H1 (cell line): ENCODE data around the gene ZNF337. TPM values are rescaled to one million over a fixed set of nuclear protein-coding genes. Genes with fewer than 3 reads are reported as not detected.

Experiments used
- BCL11A ChIP-seq, 2 experiments: IDR thresholded peaks; one replicate each; pipeline ENCODE4 v1.6.1; 2011; ENCODE audit warnings: low read depth in 2 of 2, low read length in 2 of 2, mild to moderate bottlenecking in 2 of 2
- CREB1 ChIP-seq: IDR thresholded peaks from 2 replicates; pipeline ENCODE4 v1.6.1; 2012; ENCODE audit warnings: inconsistent platforms
- HDAC2 ChIP-seq, 2 experiments: fragments of 300-600 bp in 1 of 2; sonication (generic) in 1 of 2; IDR thresholded peaks; 2 replicates each; pipeline ENCODE4 v1.6.1; 2011 to 2012; ENCODE audit warnings: low read depth in 2 of 2, low read length in 2 of 2, mild to moderate bottlenecking in 2 of 2, moderate library complexity in 2 of 2, borderline replicate concordance in 1 of 2, inconsistent platforms in 1 of 2
- MAFK ChIP-seq: IDR thresholded peaks from 2 replicates; pipeline ENCODE4 v1.6.1; 2012; ENCODE audit warnings: low read depth, mild to moderate bottlenecking, improper control_type of control experiment, low read length
- RBBP5 ChIP-seq: IDR thresholded peaks from 2 replicates; pipeline ENCODE4 v1.7.1; 2012; ENCODE audit warnings: low read depth, mild to moderate bottlenecking, inconsistent platforms, low read length, moderate library complexity, borderline replicate concordance
- polyA plus RNA-seq, 7 experiments: library from polyadenylated mRNA; depleted of rRNA in 3 of 7; stranded (reverse) in 5 of 7; unstranded in 2 of 7; fragments of >200 nt in 5 of 7; fragments of 200-250 nt in 2 of 7; gene quantifications; 1 replicate in 5 of 7; 2 replicates in 1 of 7; 4 replicates in 1 of 7; pipeline versions ENCODE4 v1.2.1 to v1.2.3, GENCODE V29; 2011 to 2013; ENCODE audit warnings: missing spikeins in 2 of 7, mixed read lengths in 2 of 7
- total RNA-seq: library from RNA; stranded (reverse); fragmentation: NEBNext Ultra II Directional; extraction: Animal tissue kit (Norgen Biotek cat#: 25700); gene quantifications from 2 replicates; pipeline ENCODE4 v1.2.1, GENCODE V29; 2021

The ZNF337 gene
- total and polyA plus RNA-seq, 2 of the 8 experiments (the other 6 are each of a cell fraction or from before 2014, with no cell fraction given), result 2.8 to 6.6 TPM

DNA sequence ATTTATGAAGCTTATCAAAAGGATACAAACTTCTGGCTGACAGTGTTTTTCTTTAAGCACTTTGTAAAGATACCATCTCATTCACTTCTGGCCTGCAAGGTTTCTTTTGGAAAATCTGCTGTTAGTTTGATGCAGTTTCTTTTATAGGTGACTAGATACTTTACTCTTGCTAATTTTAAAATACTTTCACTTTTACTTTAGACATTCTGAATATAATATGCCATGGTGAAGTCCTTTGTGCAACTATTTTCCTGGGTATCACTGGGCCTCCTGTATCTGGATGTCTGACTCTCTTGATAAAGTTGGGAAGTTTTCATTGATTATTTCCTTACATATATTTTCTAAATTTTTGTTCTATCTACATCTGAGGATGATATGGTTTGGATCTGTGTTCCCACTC is 29.0 kb upstream of the ZNF337 start (continued):
- TF ChIP-seq RBBP5 (no peak), CREB1 (no peak), HDAC2 (IDR thresholded peaks at IDR 0.05; ENCODE audit: borderline replicate concordance in 1 of 2, low read depth in 2 of 2, low read length in 2 of 2) (no peak), MAFK (no peak), BCL11A (IDR thresholded peaks at IDR 0.05; ENCODE audit: low read depth in 2 of 2, low read length in 2 of 2) (no peak)
